NCI-H2196 treated with DMSO at 0.1 percent for 48 hours (cell line): ENCODE measurements around the gene NOTCH2.
"Not testable (repeated sequence)": the region's sequence is repeated elsewhere in the genome, so short reads cannot be mapped to it uniquely, and the experiment has no call there.

Source experiments
- DNase-seq: peaks from one replicate; lab custom pipeline; 2025; ENCODE audit not compliant: unreplicated experiment; lab: John Stamatoyannopoulos, UW

The NOTCH2 gene

DNA sequence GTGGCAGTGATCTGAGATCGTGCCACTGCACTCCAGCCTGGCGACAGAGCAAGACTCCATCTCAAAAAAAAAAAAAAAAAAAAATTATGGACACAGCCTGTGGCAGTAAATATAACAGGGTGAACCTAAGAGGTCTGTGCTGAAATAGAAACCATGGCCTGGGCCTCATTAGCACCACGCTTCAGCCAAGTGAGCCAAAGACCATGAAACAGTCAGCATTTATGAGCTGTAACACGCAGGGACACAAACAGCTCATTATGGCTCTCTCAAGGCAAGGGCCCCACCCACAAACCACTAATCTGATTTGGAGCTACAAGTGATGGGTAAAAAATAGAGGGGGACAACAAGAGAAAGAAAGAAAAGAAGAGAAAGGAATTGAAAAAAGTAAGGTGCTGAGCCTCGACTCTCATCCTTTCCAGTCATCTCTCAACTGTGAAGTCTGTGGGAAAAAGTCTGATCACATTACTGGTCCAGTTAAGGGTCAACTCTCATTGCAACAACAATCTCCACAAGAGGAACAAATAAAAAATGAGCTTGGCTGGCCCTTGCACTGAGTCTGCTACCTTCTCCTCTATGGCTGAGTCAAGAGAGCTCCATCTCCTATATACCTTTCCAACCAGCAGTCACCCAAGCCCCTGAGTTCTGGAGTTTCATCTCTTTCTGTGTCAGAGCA, 93.7 kb downstream of the NOTCH2 start:
- not testable (repeated sequence) for DNase-seq

DNA sequence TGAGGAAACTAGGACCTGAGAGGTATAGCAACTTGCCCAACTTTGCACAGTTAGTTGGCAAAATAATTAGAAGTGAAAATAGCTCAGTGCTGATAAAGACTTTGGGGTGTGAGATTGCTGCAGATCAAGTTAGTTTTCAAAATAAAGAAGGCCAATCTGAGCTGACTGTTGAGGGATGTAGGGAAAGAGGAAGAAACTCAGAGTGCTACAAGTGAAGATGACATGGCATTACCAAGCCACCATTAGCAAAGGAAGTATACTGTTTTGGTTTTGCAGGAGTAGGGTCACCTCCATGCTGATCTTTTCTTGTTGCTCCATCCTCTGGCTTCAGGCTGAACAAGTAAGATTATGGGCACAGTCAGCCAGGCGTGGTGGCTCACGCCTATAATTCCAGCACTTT, 94.5 kb downstream of the NOTCH2 start:
- DNase-seq: no peak

DNA sequence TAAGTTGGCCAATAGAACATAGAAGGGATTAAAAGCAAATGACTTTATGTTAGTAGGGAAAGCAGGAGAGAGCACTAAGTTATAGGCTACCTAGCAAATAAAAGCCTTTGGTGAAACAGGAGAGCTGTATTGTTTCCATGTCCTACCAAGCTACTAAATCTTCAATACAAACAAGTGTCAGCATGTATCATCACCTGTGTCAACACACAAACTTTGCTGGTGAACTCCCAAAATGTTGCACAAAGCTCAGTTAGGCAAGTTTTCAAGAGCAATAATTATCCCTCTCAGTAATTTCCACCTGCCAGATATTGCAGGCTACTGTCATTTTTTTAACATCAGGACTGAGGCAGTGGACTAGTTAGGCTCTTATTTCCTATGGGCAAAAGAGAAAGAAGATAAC, 95.4 kb downstream of the NOTCH2 start:
- DNase-seq: no peak

DNA sequence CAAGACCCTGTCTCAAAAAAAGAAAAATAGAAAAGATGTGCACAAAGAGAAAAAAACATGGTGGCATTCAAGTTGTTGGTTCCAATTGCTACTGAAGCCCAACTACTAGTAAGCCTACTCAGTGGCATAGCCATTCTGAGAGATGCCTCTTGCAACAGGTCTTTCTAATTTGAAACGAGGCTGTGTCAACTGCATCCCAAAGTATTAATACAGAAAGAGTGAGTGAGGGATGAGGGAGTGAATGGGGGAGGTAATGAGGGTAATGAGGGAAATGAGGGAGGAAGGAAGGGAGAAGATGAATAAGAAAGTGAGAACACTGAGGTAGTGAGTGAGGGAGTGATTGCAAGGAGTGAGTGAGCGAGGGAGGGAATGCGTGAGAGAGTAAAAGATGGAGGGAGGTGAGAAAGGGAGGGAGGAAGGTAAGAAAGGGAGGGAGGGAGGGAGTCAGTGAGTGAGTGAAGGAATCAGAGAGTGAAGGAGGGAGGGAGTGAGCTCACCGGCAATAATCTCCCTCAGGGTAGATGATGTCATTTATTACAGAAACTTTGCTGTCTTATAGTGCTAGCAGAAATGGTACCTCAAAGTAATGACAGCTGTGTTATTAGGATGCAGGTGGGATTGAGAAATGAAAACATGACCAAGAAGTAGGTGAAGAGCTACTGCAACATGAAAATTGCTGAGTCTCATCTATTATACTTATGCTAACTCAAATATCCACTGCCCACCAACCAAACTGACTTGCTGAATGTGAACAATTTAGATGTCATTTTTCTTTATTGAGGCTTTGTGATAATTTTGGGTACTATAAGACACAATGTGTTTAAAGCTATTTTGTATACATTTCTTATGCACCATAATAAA, 97.5 kb downstream of the NOTCH2 start:
- DNase-seq: no peak

DNA sequence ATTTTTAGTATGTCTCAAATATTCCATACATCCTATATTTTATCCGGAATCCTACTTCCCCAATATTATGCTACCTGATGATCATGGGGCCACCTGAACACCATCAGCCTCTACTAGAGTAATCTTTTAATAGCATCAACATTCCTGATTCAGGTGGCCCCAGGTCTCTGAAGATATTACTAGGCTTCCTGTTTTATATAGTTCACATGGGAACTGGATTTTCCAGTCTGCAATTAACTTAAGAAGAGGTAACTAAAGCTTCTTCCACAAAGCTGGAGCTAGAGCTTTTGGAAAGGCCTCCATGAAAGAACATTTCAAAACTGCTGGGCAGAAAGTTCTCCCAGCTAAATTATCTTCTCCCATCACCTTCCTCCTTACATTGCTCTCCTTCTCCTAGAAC, 100.9 kb downstream of the NOTCH2 start:
- no peak for DNase-seq

DNA sequence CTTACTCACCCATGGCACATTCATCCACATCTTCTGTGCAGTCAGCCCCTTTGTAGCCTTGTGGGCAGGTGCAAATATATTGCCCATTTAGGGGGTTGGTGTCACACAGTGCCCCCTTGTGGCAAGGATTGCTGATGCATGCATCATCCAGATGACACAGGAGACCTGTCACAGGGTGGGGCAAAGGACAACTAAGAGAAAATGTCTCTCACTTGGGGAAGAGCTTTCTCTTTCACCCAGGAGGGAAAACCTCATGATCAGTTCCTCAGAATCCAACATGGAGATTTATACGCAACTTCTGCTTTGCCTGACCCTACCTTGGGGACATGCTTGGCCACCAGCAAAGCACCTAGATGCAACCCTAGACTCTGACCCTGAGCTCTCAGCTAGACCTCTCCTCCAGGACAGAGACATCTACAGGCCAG, 101.4 kb downstream of the NOTCH2 start:
- no peak for DNase-seq

DNA sequence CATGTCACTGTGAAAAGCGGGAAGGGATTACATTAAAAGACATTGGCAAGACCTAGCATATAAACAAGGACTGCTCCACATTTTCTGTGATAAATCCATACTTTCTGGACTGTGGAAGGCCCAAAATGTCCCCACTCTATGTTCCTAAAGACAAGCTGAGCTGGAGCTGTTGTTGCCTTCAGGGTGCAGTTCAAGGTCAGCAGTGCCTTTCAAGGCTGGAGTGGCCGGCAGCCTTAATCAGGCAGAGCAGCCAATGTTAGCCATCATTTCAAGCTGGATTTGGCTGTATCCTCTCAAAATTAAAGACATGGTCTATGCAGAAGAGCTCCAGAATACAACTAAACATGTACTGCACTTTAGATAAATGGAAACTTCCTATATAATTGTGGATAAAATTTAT, 102.8 kb downstream of the NOTCH2 start:
- DNase-seq: no peak

DNA sequence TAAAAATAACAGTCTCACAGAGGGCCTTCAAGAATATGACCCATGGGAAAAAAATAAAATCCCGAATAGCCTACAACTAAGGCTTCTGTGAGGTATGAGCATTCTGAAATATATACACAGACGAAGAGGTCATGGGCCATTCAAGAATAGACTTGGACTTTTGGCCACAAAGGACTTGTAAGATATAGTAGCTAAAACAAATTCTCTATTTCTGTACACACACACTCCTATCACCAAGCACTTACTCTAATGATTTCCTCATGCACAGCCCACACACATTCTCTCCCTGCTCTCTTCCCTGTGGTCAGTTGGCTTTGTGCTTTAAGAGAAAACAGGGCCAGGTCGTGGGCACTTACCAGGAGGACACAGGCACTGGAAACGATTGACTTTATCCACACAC, 103.4 kb downstream of the NOTCH2 start:
- no peak for DNase-seq

DNA sequence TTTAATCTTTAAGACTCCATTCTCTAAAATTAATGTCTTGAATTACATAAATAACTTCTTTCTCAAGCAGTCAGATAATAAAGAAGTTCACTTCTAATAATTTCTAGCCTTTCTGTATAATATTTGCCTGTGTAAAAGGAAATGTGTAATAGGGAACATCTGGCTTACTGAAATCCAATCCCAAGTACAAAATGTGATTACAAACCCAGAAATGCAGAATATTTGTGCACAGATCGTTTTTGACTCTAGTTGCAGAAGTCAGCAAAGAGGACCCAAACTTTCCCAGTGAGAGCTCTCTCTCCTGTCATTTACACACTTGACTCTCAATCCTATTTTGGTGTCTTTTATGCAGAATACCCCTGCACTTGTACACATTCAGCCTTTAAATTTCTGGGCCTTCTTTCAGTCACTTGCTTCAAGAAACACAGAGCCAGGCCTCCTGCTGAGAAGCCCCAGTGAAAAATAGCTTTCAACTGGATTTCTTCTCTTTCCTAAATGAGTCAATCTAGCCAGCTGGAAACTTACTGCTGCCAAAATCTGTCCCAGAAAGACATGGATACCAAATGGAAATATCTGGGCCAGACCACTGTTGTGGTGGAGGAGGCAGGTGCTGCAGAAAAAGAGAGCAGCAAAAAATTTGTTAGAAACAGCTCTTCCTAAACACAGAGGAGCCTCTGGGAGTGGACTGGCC, 104.6 kb downstream of the NOTCH2 start:
- no peak for DNase-seq

DNA sequence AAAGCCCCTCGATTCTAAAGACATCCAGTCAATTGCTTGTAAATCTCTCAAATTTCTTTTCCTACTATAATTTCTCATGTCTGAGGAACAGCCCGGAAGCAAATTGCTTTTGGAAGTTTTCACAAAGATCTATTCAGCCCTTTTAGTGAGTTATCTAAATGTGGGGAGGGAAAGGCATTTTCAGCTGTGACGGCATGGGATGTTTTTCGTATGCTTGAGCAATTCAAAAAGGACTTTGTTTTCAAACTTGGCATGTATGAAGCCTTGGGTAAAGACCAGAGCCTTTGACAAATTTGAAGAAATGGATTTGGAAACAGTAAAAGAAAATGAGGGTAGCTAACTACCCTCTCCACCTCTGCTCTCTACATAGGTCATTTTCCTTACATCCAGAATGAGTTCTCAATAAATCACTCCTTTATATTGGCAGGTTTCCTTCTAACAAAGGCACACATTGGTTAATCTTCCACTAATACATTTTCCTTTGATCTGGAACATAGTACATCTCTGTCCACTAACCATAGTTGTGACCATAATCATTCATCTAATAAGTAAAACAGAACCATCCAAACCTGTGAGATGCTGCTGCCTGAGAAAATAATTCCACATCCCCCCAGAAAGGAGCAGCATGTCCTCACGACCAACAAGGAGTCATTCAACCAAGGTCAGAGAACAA, 107.0 kb downstream of the NOTCH2 start:
- DNase-seq: no peak

DNA sequence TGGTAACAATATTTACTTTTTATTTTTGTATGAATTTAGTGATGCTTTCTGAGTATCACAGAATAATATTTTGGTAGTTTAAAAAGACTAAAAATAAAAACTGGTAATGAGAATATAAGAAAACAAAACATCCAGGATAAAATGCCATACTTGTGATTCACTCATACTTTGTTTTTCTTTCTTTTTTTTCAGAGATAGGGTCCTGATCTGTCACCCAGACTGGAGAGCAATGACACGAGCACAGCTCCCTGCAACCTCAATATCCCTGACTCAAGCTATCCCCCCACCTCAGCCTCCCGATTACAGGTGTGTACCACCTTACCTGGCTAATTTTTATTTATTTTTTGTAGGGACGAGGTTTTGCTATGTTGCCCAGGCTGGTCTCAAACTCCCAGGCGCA, 109.0 kb downstream of the NOTCH2 start:
- DNase-seq: no peak

DNA sequence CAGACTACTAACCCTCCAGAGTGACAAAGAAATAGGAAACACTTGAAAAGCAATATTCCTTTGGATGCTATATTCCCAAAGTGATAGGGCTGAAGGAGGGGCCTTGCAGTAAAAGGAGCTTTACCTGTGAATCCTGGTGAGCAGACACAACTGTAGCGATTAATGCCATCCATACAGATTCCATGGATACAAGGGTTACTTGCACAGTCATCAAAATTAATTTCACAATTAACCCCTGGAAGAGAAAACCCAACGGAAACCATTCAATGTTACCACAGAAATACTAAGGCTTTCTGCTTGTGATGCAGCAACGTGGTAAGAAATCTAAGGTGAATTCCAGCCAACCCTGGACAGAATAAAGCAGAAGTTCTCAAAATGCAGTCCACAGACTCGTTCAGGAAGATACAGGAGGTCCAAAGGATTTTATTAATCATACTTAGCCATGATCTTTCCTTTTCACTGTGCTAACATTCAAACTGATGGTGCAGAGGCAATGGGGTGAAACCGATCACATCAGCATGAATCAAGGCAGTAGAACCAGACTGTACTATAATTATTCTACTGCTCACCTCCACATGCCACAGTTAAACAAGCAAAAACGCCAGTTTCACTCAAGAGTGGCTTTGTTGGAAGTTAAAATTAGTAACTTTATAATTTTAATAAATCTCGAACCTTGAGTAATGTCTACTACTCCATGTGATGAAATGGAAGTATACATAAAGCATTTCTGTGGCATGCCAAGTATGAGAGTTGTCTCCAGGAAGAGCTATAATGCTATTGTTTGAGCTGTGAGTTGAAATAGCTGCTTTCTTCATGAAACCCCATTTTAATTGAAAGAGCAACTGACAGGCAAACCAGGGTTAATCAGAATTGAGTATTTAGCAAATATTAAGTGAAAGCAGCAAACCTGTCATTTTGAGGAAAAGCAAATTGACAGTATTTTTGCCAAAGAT, 109.9 kb downstream of the NOTCH2 start:
- no peak for DNase-seq

DNA sequence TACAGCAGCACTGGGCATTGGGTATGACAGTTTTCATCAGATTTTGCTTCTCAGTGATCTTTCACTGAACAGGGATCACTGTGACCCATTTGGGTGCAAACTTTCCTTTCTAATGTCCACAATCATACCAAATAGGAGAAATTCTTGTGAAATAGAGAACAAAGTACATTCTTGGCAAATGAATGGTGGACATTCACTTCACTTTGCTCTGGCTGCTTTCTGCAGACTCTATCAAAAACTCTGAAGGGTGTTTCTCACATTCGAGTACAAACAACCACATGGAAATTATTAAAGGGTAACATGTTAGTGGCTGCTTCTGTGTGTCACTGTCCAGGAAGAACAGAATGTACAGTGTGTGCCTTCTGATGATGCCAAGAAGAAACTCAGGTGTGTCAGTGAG, 111.2 kb downstream of the NOTCH2 start:
- no peak for DNase-seq

DNA sequence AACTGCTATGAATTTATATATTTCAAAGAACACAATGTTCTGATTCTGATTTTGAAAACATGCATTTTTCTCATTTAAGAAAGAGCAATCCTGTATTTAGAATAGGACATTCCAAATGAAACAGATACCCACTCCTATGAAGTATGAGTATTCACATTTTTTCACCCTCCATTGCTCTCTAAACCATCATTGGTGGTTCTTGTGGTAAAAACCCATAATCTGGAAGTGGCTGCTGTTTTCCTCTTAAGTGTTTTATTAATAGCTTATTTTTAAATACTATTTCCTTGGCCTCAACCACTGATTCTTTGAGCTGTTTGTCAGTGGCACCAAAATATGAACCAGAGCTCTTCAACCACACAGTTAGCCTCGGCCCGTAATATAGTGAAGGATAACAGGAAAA, 113.2 kb downstream of the NOTCH2 start:
- DNase-seq: no peak

DNA sequence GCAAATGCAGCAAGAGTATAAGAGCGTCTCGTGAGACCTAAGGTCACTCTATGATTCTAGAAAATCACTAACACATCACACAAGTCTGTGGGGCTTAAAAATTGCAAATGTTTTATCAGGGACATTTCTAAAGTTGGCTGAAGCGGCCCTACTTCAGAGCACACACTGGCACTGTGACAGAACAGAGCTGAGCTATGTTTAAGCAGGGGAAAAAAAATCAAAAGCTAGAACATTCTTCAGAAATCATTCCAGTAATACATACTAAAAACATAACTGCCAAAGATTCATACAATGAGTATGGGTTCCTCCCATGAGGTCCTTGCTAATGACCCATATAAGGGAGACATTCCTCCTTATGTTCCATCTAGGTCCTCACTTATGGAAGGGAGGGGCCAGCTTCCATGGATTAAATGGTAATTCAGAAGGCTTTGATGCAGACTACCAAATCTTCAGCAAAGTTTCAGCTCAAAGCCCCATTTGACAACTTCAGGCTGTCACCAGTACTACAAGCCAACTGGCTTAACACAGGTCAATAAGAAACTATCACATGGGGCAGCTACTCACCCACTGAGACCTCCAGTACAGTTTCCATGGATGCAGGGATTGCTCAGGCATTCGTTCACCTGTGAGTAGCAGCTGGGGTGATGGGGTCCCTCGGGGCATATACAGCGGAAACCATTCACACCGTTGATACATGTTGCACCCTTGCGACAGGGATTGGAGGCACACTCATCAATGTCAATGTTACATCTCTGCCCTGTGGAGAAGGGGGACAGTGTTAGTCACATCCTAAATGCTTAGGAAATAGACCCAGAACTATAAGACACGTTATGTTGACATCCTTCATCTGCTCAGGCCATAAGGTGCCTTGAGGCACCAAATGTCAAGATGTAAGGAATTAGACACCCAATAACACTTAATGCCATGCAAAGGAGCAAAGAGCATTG, 114.7 kb downstream of the NOTCH2 start:
- no peak for DNase-seq

DNA sequence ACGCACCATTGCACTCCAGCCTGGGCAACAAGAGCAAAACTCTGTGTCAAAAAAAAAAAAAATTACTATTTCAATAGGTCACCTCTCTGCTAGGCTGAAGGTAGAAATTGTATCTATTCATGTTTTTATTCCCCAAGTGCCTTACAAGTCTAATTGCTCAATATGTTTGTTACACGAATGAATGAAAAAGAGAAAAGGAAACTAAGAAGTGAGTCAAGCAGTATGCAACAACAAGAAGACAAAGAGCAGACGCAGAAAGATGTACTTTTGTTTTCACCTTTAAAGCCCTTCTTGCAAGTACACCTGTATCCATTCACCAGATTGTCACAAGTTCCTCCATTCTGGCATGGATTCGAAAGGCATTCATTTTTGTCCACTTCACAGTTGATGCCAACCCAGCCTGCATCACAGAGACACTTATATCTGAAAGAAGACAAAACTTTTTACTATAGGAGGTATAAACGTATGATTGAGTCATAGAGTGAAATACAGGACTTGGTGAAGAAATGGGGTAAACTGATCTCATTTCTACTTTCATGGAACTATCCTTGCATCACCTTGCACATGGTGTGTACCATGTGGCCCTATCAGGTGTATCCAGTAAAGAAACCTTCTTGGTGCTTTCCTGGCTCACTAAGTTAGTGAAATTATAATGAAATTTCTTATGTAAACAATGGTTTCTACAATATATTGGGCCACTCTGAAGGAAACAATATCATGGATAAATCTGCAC, 116.0 kb downstream of the NOTCH2 start:
- no peak for DNase-seq

DNA sequence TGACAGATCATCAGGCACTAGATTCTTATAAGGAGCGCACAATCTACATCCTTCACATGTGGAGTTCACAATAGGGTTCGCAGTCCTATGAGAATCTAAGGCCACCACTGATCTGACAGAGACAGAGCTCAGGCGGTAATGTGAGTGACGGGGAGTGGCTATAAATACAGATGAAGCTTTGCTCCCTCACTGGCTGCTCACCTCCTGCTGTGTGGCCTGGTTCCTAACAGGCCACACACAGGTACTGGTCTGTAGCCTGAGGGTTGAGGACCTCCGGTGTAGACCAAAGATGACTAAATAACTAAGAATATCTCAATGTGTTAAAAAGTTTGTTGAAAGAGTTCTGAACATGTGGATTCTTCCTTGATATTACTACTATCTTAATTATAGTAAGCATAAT, 117.0 kb downstream of the NOTCH2 start:
- no peak for DNase-seq
